GM10847 (cell line): ENCODE data around the gene GRHPR.

Experiments used
- POLR2A ChIP-seq: IDR thresholded peaks from 2 replicates; pipeline ENCODE4 v1.6.1; 2011; ENCODE audit not compliant: insufficient read length; ENCODE audit errors: extremely low read depth

GRHPR gene

GRCh38 chr9:37410969-37411785 is 11.3 kb upstream of the GRHPR start:
- TF ChIP-seq POLR2A, result peak; percentile 34

- TF ChIP-seq POLR2A, result no peak
These were observed 9.9 kb upstream of the GRHPR start for GRCh38 chr9:37412431-37413151.

GRCh38 chr9:37413311-37413710 is 9.2 kb upstream of the GRHPR start:
- TF ChIP-seq POLR2A, result no peak

GRCh38 chr9:37414503-37414943 is 8.0 kb upstream of the GRHPR start:
- TF ChIP-seq POLR2A, result no peak

- TF ChIP-seq POLR2A, result no peak
These were observed 7.3 kb upstream of the GRHPR start for GRCh38 chr9:37415011-37415719.

GRCh38 chr9:37417252-37417803 is 5.2 kb upstream of the GRHPR start:
- TF ChIP-seq POLR2A, result no peak

- TF ChIP-seq POLR2A, result no peak
These were observed 4.5 kb upstream of the GRHPR start for GRCh38 chr9:37417857-37418618.

- no peak for TF ChIP-seq POLR2A
These were observed 3.3 kb upstream of the GRHPR start for GRCh38 chr9:37419204-37419603.

- no peak for TF ChIP-seq POLR2A
These were observed 2.0 kb upstream of the GRHPR start for GRCh38 chr9:37420271-37421215.

GRCh38 chr9:37421914-37422288 is 595 bp upstream of the GRHPR start:
- TF ChIP-seq POLR2A, result no peak

- no peak for TF ChIP-seq POLR2A
These were observed 1.0 kb downstream of the GRHPR start for GRCh38 chr9:37423508-37423907.

GRCh38 chr9:37424204-37424685 is 1.7 kb downstream of the GRHPR start:
- no peak for TF ChIP-seq POLR2A

GRCh38 chr9:37424686-37425297 is 2.3 kb downstream of the GRHPR start:
- TF ChIP-seq POLR2A, result no peak
